Activated CD8-positive, alpha-beta memory T cell treated with anti-CD3 and anti-CD28 coated beads, Interleukin-2, amount 50 U/mL, for 1 hour (primary cell): ENCODE data around the gene MAPK8.
"Not testable (repeated sequence)": the region's sequence is repeated elsewhere in the genome, so short reads cannot be mapped to it uniquely, and the experiment has no call there.

ENCODE experiments used
- DNase-seq: peaks from one replicate; pipeline ENCODE4 v3.0.0-alpha.2; 2020; ENCODE audit errors: extremely low read depth

Gene MAPK8

DNA sequence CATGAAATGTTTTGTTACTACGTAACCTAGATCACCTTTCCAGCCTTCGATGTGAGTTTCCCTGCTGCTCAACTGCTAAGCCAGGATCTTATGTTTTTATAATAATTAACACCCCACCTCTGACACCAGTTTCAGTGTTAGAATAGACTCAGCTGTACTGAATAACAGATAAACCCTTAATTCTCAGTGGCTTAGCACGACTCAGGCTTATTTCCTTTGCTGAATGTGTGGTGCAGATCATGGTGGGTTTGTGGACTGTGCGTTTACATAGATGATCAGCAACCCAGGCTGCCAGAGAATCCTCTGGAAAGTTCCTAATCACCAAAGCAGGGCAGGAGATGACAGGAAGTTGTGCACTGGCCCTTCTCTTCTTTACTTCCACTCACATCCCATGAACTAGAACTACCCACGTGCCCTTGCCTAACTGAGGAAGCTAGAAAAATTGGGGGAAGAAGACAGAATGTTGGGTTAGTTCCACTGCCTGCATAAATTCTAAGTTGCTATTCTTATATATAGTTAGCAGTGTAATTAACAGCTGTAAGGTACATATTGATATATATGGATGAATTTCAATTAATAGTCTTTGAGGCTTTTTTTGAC lies 111.8 kb downstream of the MAPK8 start:
- no peak for DNase-seq

DNA sequence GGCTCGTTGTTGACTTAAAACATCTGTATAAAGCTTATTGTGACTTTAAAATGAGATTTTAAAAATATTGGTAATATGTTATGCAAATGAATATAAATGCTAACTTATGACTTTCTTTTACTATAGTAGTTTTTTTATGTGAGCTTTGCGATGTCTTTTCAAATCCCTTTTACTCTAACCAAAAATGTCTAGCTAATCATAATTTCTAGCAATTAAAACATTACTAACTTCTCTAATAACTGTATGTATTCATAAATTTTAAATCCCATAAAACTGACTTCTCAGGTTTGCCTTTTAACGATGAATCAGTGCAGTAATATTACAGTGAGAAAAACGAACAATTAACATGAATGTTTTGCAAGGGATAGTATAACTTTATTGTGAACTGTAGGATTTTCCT lies 113.2 kb downstream of the MAPK8 start:
- no peak for DNase-seq

DNA sequence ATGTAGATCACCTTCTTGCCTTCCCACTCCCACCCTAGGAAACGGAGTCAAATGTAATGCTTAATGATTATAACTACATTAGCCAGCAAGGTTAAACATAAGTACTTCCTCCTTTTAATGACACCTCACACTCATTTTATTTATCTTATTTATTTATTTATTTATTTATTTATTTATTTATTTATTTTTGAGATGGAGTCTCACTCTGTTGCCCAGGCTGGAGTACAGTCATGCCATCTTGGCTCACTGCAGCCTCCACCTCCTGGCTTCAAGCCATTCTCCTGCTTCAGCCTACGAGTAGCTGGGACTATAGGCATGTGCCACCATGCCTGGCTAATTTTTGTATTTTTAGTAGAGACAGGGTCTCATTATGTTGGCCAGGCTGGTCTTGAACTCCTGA lies 115.4 kb downstream of the MAPK8 start:
- DNase-seq = not testable (repeated sequence)

DNA sequence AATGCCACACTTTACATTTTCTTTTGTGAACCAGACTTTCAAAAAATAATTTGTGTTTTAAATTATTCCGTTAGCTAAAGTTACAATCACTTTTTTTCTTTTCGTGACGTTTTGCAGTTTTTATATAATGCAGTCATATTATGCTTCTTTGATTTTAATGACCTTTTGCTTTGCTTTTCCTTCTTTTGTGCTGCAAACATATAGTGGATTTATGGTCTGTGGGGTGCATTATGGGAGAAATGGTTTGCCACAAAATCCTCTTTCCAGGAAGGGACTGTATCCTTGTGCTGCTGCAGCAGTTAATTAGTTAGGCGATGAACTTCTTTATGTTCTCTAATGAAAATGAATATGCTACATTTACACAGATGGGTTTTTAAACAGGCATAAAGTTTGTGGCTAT lies 117.4 kb downstream of the MAPK8 start:
- no peak for DNase-seq

DNA sequence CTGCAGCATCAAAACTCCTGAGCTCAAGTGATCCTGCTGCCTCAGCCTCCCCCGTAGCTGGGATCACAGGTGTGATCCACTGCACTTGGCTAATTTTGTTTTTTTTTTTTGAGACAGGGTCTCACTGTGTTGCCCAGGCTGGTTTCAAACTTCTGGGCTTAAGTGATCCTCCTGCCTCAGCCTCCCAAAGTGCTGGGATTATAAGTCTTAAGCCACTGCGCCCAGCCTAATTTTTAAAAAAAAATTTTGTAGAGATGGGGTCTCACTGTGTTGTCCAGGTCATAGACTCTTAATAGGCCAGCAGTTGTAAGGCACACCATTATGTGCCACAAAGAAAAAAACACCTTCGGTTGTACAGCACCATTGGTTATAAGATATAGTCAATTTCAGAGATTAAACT lies 122.4 kb downstream of the MAPK8 start:
- DNase-seq = no peak

DNA sequence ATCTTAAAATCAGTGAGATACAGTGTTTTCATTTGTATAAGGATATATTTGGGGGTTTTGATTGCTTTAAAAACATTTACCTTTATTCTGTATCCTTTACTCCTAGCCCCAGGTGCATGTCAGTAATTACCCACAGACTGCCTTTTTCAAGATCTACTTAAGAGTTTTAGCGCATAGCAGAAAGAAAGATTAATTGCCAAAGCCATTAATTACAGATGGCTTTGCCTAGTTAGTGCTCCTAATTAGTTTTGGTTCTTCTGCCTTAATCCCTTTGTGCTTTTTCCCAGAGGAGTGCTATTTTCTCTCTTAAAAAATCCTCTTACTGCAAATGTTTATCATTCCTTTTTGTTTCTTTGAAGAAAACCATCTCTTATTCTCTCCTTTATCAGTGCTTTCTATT lies 122.8 kb downstream of the MAPK8 start:
- DNase-seq = no peak

DNA sequence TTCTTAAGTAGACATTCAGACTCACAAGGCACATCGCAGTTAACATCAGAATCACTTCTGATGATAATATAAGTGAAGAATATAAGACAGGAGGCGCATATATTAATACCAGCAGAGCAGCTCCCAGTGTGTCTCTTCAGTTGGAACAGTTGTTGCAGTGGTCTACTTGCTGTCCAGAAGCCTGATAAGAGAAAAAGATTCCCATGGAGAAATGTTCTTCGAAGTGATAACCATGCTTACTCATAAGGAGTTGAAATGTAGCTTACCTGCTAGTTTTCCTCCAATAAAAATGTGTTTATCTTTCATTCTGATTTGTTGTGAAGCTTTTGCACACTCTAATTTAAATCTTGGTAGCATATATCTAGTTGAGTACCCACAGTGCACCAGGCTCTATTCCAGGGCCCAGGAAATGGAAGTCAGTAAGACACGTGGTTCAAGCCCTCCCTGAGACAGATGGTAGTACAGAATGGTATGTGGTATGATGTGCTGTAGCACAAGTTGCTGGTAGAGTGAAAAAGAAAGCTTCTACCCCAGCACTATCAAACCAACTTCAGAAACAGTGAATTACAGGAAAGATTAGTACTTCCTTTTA lies 124.0 kb downstream of the MAPK8 start:
- DNase-seq = no peak

DNA sequence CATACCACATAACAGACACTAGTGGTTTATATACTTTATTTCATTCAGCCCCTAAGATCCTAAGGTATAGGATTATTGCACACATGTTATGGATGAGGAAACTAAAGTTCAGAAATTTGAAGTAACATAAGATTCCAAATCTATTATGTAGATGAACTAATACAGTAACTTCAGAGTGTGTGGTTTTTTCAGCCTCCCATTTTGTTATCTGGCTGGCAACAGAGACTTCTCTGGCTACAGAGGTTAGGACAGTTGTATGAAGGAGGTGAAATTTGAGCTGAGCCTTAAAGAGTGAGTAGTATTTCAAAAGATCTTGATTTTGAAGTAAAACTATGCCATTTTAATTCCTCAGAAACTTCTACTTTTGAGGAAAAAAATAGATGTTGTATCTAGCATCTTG lies 125.4 kb downstream of the MAPK8 start:
- no peak for DNase-seq

DNA sequence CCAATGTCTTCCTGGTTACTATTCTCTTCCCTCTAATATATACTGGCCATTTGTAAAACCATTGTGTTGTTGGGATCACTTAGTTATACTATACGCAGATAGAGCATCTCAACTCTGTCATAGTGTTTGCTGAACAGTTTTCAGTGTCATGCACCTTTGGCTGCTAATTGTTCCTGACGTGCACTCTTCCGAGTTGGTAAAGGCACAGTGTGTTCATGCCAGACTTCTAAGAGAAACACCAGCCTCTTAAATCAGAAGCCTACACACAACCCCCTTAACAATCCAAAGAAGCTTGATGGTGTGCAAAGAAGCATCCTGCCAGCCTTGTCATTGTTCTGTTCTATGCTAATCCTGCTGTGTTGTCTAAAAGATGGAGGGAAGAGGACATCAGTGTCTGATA lies 131.1 kb downstream of the MAPK8 start:
- DNase-seq = no peak

DNA sequence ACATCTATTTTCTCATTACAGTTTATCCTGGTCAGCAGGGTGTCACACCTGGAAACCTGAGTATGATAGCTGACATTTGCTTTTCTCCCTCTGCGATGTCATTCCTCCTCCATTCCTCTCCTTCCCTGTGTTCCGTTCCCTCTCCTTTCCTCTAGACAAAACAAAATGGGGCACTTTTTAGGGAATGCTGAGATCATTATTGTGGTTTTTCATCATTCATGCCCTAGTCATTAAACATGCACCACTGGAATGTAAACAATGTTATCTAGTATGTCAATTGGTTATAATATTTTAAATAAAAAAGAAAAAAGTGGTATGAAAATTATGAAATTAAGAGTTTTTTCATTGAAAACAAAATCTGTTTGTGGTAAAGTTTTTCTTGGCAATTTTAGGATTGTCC lies 132.6 kb downstream of the MAPK8 start:
- DNase-seq = no peak

DNA sequence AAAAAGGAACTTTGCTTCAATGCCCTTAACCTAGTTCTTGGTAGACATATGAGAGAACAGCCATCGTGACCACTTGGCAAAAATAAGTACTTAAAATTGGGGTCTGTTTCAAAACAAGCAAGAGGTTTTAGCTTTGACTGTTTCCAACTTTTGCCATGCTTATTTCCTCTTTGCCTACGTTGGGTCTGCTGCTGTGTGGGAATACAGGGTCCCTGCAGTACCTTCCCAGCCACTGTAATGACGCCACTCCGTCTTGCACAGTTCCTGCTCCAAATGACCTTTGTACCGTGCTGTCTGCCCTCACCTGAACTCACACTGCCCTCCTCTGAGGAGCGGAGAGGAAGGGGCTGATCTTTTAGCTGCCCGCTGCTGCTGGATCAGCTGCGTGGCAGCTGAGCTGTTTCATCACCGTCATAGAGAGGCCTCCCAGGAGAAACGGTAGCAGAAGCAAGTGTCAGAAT lies 133.1 kb downstream of the MAPK8 start:
- no peak for DNase-seq

DNA sequence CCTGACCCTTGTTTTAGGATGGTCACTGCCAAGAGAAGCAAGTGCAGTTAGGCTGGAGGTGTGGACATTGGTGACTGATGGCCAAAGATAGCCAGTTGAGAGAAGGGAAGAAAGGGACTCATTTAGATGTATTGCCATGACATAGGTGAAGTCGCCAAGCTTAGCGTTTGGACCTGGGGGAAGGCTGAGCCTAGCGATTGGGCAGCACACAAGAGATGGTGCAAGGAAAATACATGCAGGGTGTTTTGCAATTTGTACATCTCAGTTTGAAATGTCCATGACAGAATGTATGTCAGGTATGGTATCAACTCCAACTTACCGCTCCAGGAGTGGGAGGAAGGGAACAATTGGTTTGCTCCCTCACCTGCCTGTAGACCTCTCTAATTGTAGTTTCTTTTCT lies 134.3 kb downstream of the MAPK8 start:
- no peak for DNase-seq

DNA sequence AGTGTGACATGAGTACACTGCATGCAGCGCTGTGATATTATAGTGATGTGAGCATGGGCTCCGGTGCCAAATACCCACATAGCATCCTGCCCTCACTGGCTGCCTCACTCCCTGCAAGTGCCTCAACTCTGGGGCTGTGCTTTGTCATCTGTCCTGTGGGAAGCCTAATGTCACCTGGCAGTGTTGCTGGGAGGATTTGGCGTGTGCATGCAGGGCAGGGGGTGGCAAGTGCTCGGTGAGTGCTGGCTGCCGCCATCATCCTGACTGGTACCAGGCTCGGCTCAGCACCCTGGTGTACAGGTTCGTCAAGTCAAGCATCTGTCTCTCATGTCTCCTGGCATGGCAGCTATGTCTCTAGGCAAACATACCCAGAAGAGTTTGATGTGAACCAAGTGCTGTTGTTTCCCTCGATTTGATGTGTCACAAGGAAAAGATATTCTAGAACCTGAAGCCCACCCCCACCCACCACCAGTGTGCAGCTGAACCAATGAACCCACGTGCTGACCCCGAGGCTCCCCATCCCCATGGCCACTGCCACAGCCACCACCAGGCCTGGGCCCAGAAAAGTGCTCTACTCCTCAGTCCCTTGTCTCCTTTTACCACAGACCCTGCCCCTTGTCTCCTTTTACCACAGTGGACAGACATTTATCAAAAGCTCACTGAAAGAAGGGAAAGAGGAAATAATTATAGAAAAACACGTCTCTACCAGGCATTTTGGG lies 135.8 kb downstream of the MAPK8 start:
- no peak for DNase-seq

DNA sequence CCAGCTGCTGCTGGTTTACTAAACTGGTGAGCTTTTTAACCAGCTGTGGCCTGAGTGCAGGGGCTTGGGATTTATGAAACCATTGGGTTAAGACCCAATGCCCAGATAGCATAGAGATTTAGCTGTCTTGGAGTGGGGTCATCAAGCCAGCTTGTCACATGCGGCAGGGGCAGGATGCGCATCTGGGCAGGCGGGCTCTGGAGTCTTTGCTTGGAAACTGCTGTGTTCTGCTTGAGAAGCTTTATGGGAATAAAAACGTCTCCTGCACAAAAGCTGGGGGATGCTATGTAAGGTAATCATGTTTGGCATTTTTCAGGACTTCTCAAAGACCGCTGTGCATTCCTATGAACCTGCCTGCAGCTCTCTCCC lies 136.3 kb downstream of the MAPK8 start:
- no peak for DNase-seq

DNA sequence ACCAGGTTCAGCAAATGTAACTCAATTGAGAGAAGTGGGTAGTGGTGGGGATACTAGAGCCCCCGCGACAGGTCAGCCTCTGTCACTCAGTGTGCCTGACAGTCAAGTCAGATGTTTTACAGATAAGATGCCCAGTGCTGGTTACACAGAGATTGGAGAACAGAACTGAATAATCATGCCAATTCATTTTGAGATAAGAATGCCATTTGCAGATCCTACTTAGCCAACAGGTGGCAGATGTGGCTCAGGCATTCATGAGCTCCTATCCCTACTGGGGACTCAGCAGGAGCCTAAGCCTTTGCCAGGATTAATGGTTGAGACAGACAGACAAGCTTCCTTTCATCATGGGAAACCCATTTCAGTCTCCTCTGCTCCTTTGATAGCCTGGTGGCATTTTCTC lies 137.8 kb downstream of the MAPK8 start:
- DNase-seq = no peak

DNA sequence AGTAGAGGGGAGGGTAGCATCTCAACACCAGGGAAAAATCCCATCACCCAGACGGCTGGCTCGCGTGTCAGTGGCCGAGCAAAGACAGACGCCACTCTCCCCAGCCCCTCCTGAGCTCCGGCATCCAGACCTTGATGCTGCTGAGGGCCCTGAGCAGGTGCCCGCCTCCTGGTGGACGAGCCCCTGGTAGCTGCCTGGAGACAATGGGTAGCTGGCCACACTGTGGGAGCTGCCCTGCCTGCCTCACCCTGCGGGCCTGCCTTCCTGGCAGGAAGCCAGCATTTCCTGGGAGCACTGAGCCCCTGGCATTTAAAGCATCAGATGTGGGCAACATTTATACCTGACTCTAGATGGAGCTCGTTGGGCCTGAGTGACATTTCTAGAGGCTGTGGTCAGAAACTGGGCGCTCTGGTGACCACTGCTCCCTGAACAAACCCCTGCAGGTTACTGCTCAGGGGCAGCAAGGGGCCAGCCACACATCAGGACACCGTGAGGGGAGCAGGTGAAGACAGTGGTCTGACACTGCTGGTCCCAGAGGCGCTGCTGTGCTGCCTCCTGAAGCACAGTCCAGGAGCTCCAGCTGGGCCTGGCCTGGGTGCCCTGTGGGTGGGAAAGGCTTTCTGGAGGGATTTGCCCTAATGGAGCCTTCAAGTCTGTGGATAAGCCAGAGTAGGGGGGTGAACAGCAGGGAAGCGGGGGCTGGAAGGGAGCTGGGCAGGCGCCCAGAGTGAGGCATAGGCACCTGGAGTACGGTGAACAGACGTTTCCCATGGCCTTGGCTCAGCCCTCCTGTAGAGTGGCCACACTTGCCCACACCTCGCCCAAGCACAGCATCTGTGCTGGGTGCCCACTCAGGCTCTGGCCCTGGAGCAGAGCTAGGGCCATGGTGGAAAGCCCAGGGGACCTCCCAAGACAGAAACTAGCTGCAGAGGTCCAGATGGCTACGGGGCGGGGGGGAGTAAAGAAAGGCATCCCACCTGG lies 138.7 kb downstream of the MAPK8 start:
- no peak for DNase-seq

DNA sequence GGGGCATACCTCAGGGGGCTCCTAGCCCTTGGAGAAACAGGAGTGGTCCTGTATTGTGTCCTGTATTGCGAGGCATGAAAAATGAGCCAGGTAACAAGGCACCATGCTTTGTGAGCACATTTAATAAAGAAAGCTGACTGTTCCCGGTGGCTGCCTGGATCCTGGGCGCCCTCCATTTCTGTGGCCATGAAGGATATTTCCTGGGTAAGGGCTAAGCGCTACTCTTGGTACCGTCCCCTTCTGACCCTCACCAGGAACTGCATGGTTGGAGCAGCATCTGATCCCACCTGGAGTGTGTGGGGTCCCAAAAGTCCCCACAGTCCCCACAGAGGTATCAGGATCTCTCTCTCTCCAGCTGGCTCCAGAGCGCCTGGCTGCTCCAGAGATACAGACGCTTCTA lies 139.5 kb downstream of the MAPK8 start:
- no peak for DNase-seq

DNA sequence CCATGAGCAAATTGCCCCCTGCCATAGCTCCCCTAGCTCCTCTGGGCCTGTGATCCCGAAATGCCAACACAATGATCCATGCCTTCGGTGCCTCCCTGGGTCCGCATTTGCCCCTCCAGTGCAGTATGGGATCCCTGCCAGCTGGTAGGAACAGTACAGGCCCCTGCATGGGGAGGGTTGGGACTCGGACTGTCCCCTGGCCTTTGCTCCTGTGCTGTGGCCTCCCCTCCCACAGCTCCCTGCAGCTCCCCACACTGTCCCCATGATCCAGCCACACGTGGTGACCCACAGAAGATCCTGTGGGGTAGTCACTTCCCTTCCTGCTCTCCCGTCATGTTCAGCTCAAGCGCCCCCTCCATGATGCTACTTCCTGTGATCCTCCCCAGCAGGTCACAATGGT lies 140.3 kb downstream of the MAPK8 start:
- no peak for DNase-seq

DNA sequence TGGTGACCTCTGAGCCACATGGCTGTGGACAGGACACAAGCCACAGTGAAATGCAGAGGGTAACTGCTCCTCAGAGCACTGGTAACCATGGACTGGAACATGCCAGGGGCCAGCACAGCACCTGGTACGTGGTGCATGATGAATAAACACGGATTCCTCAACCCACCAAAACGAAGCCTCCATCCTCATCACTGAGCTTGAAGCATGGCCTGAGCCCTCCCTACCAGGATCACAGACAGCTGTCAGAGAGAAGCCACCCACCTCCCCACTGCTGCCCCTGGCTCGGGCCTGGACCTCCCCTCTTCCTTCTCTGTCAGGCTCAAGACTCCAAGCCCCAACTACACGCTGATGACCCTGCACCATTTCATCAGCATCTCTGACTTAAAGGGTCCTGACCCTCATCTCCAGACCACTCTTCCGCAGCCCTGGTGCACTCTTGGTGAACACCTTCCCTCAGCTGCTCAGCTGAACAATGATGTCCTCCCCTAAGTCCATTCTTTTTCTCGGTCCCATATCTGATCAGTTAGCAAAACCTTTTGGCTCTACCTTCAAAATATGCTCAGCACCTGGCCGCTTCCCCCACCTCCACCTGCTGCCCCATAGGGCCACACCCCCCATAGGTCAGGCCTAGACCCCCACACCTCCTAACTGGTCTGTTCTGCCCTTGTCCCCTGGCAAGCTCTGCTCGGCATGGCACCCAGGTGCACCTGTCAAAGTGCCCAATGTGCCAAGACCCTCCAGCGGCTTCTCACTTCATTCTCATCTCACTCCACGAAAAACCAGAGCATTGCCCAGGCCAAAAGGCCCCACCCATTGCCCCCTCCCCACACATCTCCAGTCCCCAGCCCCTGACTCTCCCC lies 141.1 kb downstream of the MAPK8 start:
- no peak for DNase-seq

DNA sequence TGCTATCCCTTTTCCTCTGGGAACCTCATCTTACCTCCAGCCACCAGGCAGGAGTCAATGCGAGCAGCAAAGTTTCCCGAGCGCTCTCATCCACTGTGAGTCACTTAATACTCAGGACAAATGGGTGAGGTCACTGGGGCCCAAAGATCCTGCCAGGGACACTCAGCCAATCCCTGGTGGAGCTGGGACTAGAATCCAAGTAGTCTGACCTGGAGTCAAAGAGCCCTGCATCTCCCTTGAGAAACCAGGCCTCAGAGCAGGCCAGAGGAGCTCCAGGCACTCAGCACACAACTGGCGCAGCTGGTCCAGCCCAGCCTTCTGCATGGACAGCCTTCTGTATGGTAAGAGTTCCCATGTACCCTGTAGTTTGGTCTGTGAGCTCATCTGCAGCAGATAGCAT lies 142.3 kb downstream of the MAPK8 start:
- no peak for DNase-seq

DNA sequence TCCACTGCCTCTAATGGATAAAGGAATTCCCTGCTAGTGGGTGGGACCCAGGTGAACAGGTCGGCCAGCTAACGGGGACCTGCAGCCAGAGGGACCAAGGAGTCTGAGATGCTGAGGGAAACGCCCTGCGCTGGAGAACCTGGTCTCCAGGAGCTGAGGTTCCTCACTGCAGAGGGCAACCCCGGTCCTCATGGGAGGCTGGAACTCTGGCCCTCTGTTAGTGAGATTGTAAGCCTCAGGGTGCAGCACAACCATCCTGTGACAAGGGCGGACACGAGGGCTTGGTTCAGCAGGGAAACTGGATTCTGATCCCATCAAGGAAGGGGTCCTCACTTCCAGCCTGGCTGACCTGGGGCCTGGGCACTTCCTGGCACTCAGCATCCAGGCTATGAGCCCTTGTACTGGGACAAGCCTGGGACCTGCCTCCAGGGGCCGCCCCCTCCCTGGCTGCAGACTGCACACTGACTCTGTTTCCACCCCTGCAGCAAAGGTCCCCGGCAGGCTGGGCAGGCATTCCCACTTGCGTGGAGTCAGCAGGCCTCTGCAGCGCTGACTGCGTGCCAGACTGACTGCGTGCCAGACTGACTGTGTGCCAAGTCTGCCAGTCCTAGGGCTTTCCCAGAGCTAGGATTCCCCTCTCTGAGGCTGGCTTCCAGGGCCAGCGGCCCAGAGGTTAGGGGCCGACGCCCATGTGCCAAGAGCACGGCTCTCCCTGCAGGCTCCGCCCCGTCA lies 143.2 kb downstream of the MAPK8 start:
- no peak for DNase-seq
